Bronchial epithelial cell (primary cell): Measurements from ENCODE around the gene P2RY2. TPM values are rescaled to one million over a fixed set of nuclear protein-coding genes. Genes with fewer than 3 reads are reported as not detected.

Source experiments
- DNase-seq: peaks from one replicate; pipeline ENCODE4 v3.0.0-alpha.2; 2010; ENCODE audit warnings: low read depth
- FAIRE-seq: peaks from 2 replicates; lab custom pipeline; 2011; peaks lifted over from hg19 to GRCh38; lab: Jason Lieb, UNC
- H3K27me3 ChIP-seq: 2 replicates; pipeline ENCODE4 v1.5.1; 2011; ENCODE audit warnings: low read length; ENCODE audit not compliant: control insufficient read depth, insufficient read depth
- H3K36me3 ChIP-seq: 2 replicates; pipeline ENCODE4 v1.5.1; 2011; ENCODE audit warnings: low read length; ENCODE audit not compliant: control insufficient read depth, insufficient read depth
- H3K4me3 ChIP-seq: 2 replicates; pipeline ENCODE4 v1.5.1; 2011; ENCODE audit warnings: mild to moderate bottlenecking, low read depth, low read length, control low read depth
- total RNA-seq: library from RNA; depleted of rRNA; stranded (reverse); fragments of >200 nt; gene quantifications from 2 replicates; pipeline ENCODE4 v1.2.1, GENCODE V29; 2014
- TF ChIP-seq, protein P1 (sequence below): IDR thresholded peaks from 2 replicates; pipeline ENCODE4 v1.5.1; 2011; ENCODE audit warnings: mild to moderate bottlenecking, moderate library complexity, low read length, control low read depth, inconsistent platforms; ENCODE audit not compliant: insufficient read depth, severe bottlenecking

P2RY2 gene
- total RNA-seq, 1 donor from 2014 or later: 9.0 TPM

DNA sequence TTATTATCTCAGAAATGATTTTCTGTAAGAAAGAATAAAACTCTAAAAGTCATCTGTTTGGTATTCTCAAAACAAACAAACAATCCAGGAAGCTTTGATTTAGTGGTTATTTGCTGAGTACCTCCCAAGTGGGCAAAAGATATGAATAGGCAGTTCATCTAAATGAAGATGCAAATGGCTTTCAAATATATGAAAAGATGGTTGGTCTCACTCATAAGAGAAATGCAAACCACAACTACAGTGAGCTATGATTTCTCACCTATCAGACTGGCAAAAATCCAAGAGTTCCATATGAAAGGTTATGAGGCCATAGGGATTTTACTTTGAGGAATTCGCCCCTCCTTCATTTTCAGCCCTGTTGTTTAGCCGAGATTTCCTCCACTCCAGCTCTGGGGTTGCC lies 11.3 kb upstream of the P2RY2 start:
- no peak overlapping the region for H3K4me3 ChIP-seq
- peak; percentile 48 for DNase-seq
- no peaks in the 10 kb centered on the region for H3K36me3 ChIP-seq
- TF ChIP-seq, protein P1, sequence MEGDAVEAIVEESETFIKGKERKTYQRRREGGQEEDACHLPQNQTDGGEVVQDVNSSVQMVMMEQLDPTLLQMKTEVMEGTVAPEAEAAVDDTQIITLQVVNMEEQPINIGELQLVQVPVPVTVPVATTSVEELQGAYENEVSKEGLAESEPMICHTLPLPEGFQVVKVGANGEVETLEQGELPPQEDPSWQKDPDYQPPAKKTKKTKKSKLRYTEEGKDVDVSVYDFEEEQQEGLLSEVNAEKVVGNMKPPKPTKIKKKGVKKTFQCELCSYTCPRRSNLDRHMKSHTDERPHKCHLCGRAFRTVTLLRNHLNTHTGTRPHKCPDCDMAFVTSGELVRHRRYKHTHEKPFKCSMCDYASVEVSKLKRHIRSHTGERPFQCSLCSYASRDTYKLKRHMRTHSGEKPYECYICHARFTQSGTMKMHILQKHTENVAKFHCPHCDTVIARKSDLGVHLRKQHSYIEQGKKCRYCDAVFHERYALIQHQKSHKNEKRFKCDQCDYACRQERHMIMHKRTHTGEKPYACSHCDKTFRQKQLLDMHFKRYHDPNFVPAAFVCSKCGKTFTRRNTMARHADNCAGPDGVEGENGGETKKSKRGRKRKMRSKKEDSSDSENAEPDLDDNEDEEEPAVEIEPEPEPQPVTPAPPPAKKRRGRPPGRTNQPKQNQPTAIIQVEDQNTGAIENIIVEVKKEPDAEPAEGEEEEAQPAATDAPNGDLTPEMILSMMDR: no peak
- no peaks in the 10 kb centered on the region for H3K27me3 ChIP-seq
- no peak for FAIRE-seq

DNA sequence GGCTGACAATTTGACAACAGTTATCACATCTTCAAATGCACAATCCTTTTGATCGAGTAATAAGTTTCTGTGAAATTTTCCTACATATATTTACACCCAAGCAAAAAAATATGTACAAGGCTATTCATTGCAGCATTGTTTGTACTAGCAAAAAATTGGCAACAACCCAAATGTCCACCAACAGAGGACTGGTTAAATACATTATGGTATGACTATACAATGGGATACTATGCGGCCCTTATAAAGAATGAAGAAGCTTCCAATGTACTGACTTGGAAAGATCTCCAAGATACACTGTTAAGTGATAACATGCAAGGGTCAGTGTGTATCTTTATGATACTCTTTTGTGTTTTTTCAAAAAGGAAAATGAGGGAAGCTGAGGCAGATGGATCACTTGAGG lies 8.2 kb upstream of the P2RY2 start:
- Histone ChIP-seq H3K36me3 (peaks cover 2% of the 10 kb centered on the region), H3K4me3 (no peak overlapping the region), H3K27me3 (no peaks in the 10 kb centered on the region)
- no peak for FAIRE-seq
- TF ChIP-seq, protein P1: no peak
- DNase-seq: no peak

DNA sequence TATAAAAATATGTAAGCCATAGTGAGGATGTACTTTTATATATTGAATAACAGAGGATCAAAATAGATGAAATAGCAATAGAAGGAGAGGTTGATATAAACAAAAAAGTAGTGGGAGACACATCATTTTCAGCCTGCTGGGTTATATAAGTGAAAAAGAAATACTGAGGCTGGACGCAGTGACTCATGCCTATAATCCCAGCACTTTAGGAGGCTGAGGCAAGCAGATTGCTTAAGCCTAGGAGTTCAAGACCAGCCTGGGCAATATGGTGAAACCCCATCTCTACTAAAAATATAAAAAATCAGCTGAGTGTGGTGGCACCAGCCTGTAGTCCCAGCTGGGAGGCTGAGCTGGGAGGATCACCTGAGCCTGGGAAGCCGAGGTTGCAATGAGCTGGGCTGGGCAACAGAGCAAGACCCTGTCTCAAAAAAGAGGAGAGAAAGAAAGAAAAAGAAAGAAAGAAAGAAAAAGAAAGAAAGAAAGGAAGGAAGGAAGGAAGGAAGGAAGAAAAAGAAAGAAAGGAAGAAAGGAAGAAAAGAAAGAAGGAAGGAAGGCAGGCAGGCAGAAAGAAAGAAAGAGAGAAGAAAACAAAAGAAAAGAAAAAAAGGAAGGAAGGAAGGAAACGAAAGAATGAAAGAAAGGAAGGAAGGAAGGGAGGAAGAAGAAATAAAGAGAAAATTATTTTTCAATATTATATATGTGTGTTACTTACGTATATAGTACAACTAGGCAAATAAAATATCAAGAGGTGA lies 7.0 kb upstream of the P2RY2 start:
- FAIRE-seq: no peak
- H3K27me3 ChIP-seq: no peaks in the 10 kb centered on the region
- H3K36me3 ChIP-seq: peaks cover 5% of the 10 kb centered on the region
- TF ChIP-seq, protein P1: no peak
- H3K4me3 ChIP-seq: no peak overlapping the region
- DNase-seq: no peak

DNA sequence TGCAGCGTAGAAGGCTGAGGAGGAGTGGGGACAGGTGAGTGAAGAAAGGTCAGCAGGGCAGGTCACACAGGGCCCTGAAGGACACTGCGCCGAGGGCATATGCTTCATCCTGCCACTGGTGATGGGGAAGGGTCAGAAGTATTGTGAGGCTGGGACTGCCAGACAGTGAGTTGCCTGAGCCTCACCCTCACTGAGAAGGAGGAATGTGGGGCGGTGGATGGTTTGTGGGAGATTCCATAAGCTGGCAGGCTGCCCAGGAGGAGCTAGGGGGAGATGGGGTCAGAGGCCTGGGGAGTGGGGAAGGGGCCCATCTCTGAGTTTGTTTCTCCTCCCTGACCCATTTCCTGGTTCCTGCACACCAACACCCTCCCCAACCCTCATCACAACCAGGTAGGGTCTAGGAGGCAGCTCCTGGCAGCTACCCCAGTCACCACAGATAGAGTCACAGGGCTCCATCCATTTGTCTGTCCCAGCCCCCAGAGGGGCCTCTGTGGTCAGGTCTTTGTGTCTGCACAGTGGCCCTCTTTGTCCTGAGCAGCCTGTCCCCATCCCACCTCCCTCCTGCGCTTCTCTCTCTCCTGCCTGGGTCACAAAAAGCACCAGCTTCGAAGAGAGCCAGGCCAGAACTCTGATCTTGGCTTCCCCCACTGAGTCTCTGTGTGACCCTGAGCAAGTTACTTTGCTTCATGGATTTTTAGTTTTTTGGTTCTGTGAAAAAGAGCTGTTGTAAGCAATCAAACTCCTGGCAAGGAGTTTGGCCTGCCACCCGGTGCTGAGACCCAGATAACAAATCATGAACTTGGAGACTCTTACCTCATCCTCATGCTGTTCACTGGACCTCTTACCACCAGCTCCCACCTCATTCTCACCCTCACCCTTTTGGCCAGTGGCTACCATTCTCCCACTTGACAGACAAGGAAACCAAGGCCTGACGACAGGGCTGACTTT lies 4.6 kb upstream of the P2RY2 start:
- no peaks in the 10 kb centered on the region for H3K27me3 ChIP-seq
- FAIRE-seq (no peak), DNase-seq (no peak)
- H3K4me3 ChIP-seq: no peak overlapping the region
- peaks cover 5% of the 10 kb centered on the region for H3K36me3 ChIP-seq
- TF ChIP-seq, protein P1: no peak

DNA sequence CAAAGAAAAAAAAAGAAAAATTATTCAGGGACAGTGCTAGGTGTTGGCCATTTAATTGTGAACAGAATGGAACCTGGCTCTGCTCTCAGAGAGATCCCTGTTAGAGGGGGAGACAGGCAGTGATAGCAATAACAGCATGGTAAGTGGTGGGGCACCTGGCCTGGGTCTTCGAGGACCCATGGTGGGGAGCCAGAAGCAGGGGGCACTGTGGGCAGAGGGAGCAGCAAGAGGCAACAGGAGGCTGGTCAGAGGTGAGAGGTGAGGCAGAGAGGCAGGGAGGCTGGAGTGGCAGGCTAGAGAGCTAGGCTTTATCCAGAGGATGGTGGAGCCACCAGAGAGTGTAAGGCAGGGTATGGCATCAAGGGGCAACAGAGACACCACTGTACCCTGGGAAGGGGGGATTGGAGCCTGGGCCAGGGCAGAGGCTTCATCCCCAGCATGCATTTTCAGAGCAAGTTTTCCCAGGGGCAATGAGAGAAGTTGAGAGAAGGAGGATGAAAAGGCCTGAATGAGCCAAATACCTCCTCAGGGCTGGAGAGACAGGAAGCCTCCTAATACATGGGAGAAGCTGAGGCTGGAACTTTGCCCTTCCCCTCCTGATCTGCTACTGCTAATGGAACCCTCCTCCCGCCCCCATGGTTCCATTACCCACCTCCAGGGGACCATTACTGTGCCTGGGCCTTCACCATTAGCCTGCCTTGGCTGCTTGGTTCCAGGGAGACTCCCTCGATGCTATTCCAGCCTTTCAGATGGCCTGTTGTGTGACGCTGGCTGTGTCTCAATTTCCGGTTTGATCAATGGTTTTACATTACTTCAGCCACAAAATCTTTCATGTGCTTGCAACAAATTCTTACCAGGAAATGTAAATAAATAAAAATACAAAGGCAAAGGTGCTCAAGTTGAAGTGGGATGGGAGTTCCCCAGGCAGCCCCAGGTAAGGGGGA lies 2.6 kb upstream of the P2RY2 start:
- FAIRE-seq (no peak), DNase-seq (peak; percentile 53)
- no peaks in the 10 kb centered on the region for H3K27me3 ChIP-seq
- TF ChIP-seq, protein P1: no peak
- H3K36me3 ChIP-seq: peaks cover 5% of the 10 kb centered on the region
- no peak overlapping the region for H3K4me3 ChIP-seq
